Loucy (cell line): ENCODE results near the gene GNAO1.

Experiments
- CTCF ChIP-seq: fragments of 200-600 bp; sonication (generic); conservative IDR thresholded peaks from 2 replicates; pipeline ENCODE4 v1.5.1; 2014; ENCODE audit warnings: mild to moderate bottlenecking, antibody characterized with exemption, low read length
- EZH2phosphoT487 ChIP-seq: fragments of 200-600 bp; IDR thresholded peaks from 2 replicates; pipeline ENCODE4 v1.6.1; 2018; ENCODE audit warnings: antibody characterized with exemption, mild to moderate bottlenecking, moderate library complexity, borderline replicate concordance

GRCh38 chr16:56311208-56312027, 120.1 kb downstream of the GNAO1 start:
- peak; percentile 70 for TF ChIP-seq CTCF
- no peak for TF ChIP-seq EZH2phosphoT487
